A549 (cell line): Measurements from ENCODE around the gene PGBD5.

ENCODE experiments used
- FOSL2 ChIP-seq, 2 experiments: fragments of 450-650 bp in 1 of 2; fragments of >200 bp in 1 of 2; sonication (Bioruptor Twin) in 1 of 2; formaldehyde crosslinking; IDR thresholded peaks; 2 replicates each; pipeline versions ENCODE4 v1.5.0 to v1.6.1; 2016 to 2020; ENCODE audit warnings: mild to moderate bottlenecking in 1 of 2, moderate library complexity in 1 of 2
- HDAC2 ChIP-seq: fragments of 200-600 bp; sonication (generic); IDR thresholded peaks from 2 replicates; pipeline ENCODE4 v1.6.1; 2016
- KDM5A ChIP-seq: fragments of 200-600 bp; sonication (generic); IDR thresholded peaks from 2 replicates; pipeline ENCODE4 v1.6.1; 2016; ENCODE audit warnings: antibody characterized with exemption, mild to moderate bottlenecking
- MAFK ChIP-seq: fragments of 450-650 bp; IDR thresholded peaks from 2 replicates; pipeline ENCODE4 v1.6.1; 2014; ENCODE audit not compliant: partially characterized antibody
- NR3C1 ChIP-seq: fragments of >200 bp; sonication (Bioruptor Twin); formaldehyde crosslinking; IDR thresholded peaks from 3 replicates; pipeline ENCODE4 v1.6.1; 2017
- PHF8 ChIP-seq: fragments of 200-600 bp; sonication (generic); IDR thresholded peaks from 2 replicates; pipeline ENCODE4 v1.6.1; 2016; ENCODE audit warnings: low read depth, mild to moderate bottlenecking, antibody characterized with exemption, moderate library complexity, borderline replicate concordance
- POLR2A ChIP-seq: IDR thresholded peaks from 2 replicates; pipeline ENCODE4 v1.6.1; 2012; ENCODE audit warnings: mild to moderate bottlenecking, low read length
- REST ChIP-seq: fragments of 200-600 bp; sonication (generic); IDR thresholded peaks from 2 replicates; pipeline ENCODE4 v1.6.1; 2016; ENCODE audit warnings: antibody characterized with exemption, mild to moderate bottlenecking, moderate library complexity
- ZFP36 ChIP-seq: fragments of 450-650 bp; IDR thresholded peaks from 2 replicates; pipeline ENCODE4 v1.6.1; 2014; ENCODE audit warnings: borderline replicate concordance; ENCODE audit not compliant: partially characterized antibody
- TF ChIP-seq, protein P1 (sequence below): fragments of >200 bp; sonication (Bioruptor Twin); formaldehyde crosslinking; IDR thresholded peaks from 3 replicates; pipeline ENCODE4 v1.5.1; 2016

GRCh38 chr1:230313453-230314141, 112.5 kb downstream of the PGBD5 start:
- TF ChIP-seq POLR2A (no peak), REST (no peak), ZFP36 (no peak), MAFK (no peak), KDM5A (no peak), FOSL2 (IDR thresholded peaks at IDR 0.05) (no peak), FOSL2 (CRISPR knock-in tag; IDR thresholded peaks at IDR 0.05) (no peak), HDAC2 (no peak), NR3C1 (no peak), PHF8 (no peak)
- TF ChIP-seq, protein P1, sequence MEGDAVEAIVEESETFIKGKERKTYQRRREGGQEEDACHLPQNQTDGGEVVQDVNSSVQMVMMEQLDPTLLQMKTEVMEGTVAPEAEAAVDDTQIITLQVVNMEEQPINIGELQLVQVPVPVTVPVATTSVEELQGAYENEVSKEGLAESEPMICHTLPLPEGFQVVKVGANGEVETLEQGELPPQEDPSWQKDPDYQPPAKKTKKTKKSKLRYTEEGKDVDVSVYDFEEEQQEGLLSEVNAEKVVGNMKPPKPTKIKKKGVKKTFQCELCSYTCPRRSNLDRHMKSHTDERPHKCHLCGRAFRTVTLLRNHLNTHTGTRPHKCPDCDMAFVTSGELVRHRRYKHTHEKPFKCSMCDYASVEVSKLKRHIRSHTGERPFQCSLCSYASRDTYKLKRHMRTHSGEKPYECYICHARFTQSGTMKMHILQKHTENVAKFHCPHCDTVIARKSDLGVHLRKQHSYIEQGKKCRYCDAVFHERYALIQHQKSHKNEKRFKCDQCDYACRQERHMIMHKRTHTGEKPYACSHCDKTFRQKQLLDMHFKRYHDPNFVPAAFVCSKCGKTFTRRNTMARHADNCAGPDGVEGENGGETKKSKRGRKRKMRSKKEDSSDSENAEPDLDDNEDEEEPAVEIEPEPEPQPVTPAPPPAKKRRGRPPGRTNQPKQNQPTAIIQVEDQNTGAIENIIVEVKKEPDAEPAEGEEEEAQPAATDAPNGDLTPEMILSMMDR, result no peak
